ENCODE measurements around the gene BCDIN3D. TPM values are rescaled to one million over a fixed set of nuclear protein-coding genes. Genes with fewer than 3 reads are reported as not detected.
"Not testable (repeated sequence)": the region's sequence is repeated elsewhere in the genome, so short reads cannot be mapped to it uniquely, and the experiment has no call there.

BCDIN3D gene
- total and polyA plus RNA-seq, 5 donors, result 2.2 to 3.6 (median 3.1) TPM

DNA sequence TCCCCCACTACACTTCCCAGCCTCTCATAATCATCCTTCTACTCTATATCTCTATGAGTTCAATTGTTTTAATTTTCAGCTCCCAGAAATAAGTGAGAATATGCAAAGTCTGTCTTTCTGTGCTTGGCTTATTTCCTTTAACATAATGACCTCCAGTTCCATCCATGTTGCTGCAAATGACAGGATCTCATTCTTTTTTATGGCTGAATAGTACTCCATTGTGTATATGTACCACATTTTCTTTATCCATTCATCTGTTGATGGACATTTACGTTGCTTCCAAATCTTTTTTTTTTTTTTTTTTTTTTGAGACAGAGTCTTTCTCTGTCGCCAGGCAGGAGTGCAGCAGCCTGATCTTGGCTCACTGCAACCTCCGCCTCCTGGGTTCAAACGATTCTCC is 13.0 kb upstream of the BCDIN3D start:
- H3K27ac ChIP-seq (ENCODE audit: low read length); intact Hi-C loops (cut with DNase I); H3K4me1 ChIP-seq (ENCODE audit: control insufficient read depth, insufficient read depth, low read length); H3K27me3 ChIP-seq (ENCODE audit: control insufficient read depth, insufficient read depth); ATAC-seq; H3K9me3 ChIP-seq (ENCODE audit: control insufficient read depth, low read length); H3K4me3 ChIP-seq (ENCODE audit: low read length); DNase-seq: not testable (repeated sequence)
- WGBS, result 94% methylated on average over 4 of the region's 4 CpGs

DNA sequence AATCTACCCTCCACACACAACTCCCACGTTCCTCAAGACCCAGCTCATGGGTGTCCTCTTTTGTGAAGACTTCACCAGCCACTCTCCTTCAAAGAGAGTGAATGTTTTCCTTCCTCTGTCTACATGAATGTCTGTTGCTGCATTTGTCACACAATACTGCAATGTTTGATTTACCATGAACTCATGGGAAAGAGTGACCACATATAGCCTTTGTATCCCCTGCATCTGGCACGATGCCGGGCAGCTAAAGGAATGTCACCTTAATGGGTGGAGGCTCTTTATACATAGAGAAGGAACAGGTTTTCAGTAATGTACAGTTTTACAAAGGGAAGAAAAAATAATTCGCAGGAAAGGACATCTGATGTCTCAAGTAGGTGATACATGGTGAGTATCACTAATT is 12.1 kb upstream of the BCDIN3D start:
- H3K4me1 ChIP-seq (ENCODE audit: control insufficient read depth, insufficient read depth, low read length), result no peaks in the 10 kb centered on the region
- H3K27me3 ChIP-seq (ENCODE audit: control insufficient read depth, insufficient read depth), result no peaks in the 10 kb centered on the region
- no peak for DNase-seq
- H3K9me3 ChIP-seq (ENCODE audit: control insufficient read depth, low read length), result no peaks in the 10 kb centered on the region
- H3K27ac ChIP-seq (ENCODE audit: low read length), result no peak overlapping the region
- no peak for ATAC-seq
- no peak overlapping the region for H3K4me3 ChIP-seq (ENCODE audit: low read length)
- intact Hi-C loops (cut with DNase I), result no loop called here
- 93% methylated on average over 4 of the region's 4 CpGs for WGBS

GRCh38 chr12:49853671-49854070 is 10.8 kb upstream of the BCDIN3D start:
- WGBS, result 74% methylated on average over 2 of the region's 2 CpGs
- Histone ChIP-seq H3K27me3 (ENCODE audit: control insufficient read depth, insufficient read depth) (no peaks in the 10 kb centered on the region), H3K9me3 (ENCODE audit: control insufficient read depth, low read length) (no peaks in the 10 kb centered on the region), H3K4me3 (ENCODE audit: low read length) (no peak overlapping the region), H3K27ac (ENCODE audit: low read length) (no peak overlapping the region), H3K4me1 (ENCODE audit: control insufficient read depth, insufficient read depth, low read length) (no peaks in the 10 kb centered on the region)
- ATAC-seq (no peak), DNase-seq (no peak)
- intact Hi-C loops (cut with DNase I), result no loop called here

GRCh38 chr12:49847161-49847560 is 4.3 kb upstream of the BCDIN3D start:
- no peak for ATAC-seq

GRCh38 chr12:49846032-49846431 is 3.1 kb upstream of the BCDIN3D start:
- no peak for ATAC-seq
- DNase-seq, result no peak
- Histone ChIP-seq H3K4me1 (ENCODE audit: control insufficient read depth, insufficient read depth, low read length) (peaks cover 2% of the 10 kb centered on the region), H3K4me3 (ENCODE audit: low read length) (no peak overlapping the region), H3K9me3 (ENCODE audit: control insufficient read depth, low read length) (no peaks in the 10 kb centered on the region), H3K27ac (ENCODE audit: low read length) (no peak overlapping the region), H3K27me3 (ENCODE audit: control insufficient read depth, insufficient read depth) (no peaks in the 10 kb centered on the region)
- WGBS, result 85% methylated on average over 2 of the region's 2 CpGs
- intact Hi-C loops (cut with DNase I), result loop anchor here in 1 of 4 donors (10.0 kb wide), 1 partner anchor 191 kb away; no protein-coding TSS in a partner anchor

More at GRCh38 chr12:49847161-49847560, 4.3 kb upstream of the BCDIN3D start:
- no peak for DNase-seq
- Histone ChIP-seq H3K27me3 (ENCODE audit: control insufficient read depth, insufficient read depth) (no peaks in the 10 kb centered on the region), H3K4me1 (ENCODE audit: control insufficient read depth, insufficient read depth, low read length) (peaks cover 2% of the 10 kb centered on the region), H3K4me3 (ENCODE audit: low read length) (no peak overlapping the region), H3K27ac (ENCODE audit: low read length) (no peak overlapping the region), H3K9me3 (ENCODE audit: control insufficient read depth, low read length) (no peaks in the 10 kb centered on the region)
- 49% methylated on average over 2 of the region's 2 CpGs for WGBS
- intact Hi-C loops (cut with DNase I), result loop anchor here in 1 of 4 donors (10.0 kb wide), 1 partner anchor 192 kb away; no protein-coding TSS in a partner anchor

DNA sequence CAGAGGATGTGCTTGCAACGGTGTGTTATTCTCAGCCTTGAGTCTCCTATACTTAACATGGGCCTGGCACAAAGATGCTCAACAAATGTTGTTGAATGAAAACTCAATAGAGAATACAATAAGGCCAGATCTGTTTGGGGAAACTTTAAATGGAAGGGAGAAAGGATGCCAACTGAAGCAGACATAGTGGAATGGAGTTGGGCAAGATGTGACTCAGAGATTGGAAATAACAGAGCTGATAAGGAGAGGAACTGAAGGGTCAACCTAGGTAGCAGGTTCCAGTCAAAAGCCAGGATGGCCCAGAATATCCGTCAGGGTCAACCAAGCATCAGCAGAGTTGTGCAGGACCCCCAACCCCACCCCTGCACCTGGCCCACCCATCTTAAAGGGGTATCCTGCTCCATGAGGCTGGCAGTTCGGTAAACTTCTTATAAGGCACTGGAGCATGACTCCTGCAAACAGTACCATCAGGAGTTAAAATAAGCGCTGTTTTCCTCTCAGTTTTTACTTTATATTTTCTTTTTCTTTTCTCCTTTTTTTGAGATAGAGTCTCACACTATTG is 1.1 kb upstream of the BCDIN3D start:
- no peak for DNase-seq
- Histone ChIP-seq H3K9me3 (ENCODE audit: control insufficient read depth, low read length) (no peaks in the 10 kb centered on the region), H3K27ac (ENCODE audit: low read length) (no peak overlapping the region), H3K27me3 (ENCODE audit: control insufficient read depth, insufficient read depth) (no peaks in the 10 kb centered on the region), H3K4me1 (ENCODE audit: control insufficient read depth, insufficient read depth, low read length) (peaks cover 2% of the 10 kb centered on the region), H3K4me3 (ENCODE audit: low read length) (no peak overlapping the region)
- intact Hi-C loops (cut with DNase I), result loop anchor here in 2 of 4 donors (5.0 to 10.0 kb wide), 2 partner anchors 67 to 189 kb away; no protein-coding TSS in a partner anchor
- no peak for ATAC-seq
- 91% methylated on average over 4 of the region's 4 CpGs for WGBS

DNA sequence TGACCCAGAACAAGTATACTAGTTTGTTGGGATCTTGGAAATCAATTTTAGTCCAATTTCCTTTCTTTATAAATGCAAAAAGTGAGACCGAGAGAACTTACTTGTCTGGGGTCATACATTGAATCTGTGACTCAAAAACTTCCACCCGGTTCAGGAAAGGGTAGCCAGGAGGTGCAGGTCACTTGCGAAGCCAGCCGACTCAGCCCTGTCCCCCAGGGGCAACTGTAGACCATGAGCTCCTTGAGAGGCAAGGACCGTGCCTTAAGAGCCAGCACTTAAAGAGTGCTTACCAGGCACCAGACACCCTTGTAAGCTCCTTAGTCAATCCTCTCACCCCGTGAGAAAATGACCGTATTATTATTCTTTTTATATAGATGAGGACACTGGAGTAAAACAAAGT is 505 bp upstream of the BCDIN3D start:
- intact Hi-C loops (cut with DNase I), result loop anchor here in 2 of 4 donors (5.0 to 10.0 kb wide), 2 partner anchors 66 to 189 kb away; no protein-coding TSS in a partner anchor
- WGBS, result 88% methylated on average over 7 of the region's 7 CpGs
- Histone ChIP-seq H3K27ac (ENCODE audit: low read length) (peak overlapping the region; percentile 75), H3K27me3 (ENCODE audit: control insufficient read depth, insufficient read depth) (no peaks in the 10 kb centered on the region), H3K9me3 (ENCODE audit: control insufficient read depth, low read length) (no peaks in the 10 kb centered on the region), H3K4me3 (ENCODE audit: low read length) (peak overlapping the region; percentile 69), H3K4me1 (ENCODE audit: control insufficient read depth, insufficient read depth, low read length) (peaks cover 2% of the 10 kb centered on the region)
- DNase-seq (no peak), ATAC-seq (no peak)

DNA sequence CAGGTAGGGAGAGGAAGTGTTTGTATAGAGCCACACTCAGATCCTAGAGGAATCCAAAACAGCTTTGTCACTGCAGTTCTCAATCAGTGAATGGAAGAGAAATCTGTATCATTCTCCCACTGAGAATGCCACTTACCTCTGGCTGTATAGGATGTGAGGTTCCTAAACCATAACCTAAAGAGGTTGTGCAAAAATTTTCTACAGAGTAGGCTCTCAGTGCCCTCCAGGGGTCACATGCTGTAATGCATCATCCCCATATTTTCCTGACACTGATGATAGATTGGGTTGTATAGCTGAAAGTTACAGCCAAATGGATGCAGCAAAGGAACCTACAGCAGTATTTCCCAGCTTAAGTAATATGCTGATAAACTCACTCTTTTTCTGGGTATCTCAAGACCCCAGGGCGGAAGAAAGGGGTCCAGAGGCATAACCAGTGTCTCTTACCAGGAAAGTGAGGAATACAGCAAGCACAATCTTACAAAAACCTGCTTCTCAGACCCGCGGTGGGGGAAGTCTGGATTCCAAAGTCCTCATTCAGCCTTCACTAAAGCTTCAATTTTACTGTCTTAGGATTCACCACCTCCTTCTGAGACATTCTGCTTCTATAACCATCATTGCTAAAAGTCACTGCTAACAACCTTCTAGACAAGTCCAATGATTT is 3.8 kb downstream of the BCDIN3D start:
- H3K4me1 ChIP-seq (ENCODE audit: control insufficient read depth, insufficient read depth, low read length), result peaks cover 2% of the 10 kb centered on the region
- H3K4me3 ChIP-seq (ENCODE audit: low read length), result no peak overlapping the region
- H3K9me3 ChIP-seq (ENCODE audit: control insufficient read depth, low read length), result no peaks in the 10 kb centered on the region
- intact Hi-C loops (cut with DNase I), result loop anchor here in 2 of 4 donors (2.0 to 5.0 kb wide), 2 partner anchors 62 kb away; no protein-coding TSS in a partner anchor
- DNase-seq (no peak), ATAC-seq (no peak)
- no peak overlapping the region for H3K27ac ChIP-seq (ENCODE audit: low read length)
- no peaks in the 10 kb centered on the region for H3K27me3 ChIP-seq (ENCODE audit: control insufficient read depth, insufficient read depth)
- WGBS, result 59% methylated on average over 3 of the region's 3 CpGs

GRCh38 chr12:49832836-49833421 is 10.0 kb downstream of the BCDIN3D start:
- DNase-seq (no peak), ATAC-seq (no peak)
- no peak overlapping the region for H3K4me3 ChIP-seq (ENCODE audit: low read length)
- intact Hi-C loops (cut with DNase I), result loop anchor here in 1 of 4 donors (5.0 kb wide), 1 partner anchor 56 kb away; no protein-coding TSS in a partner anchor
- no peaks in the 10 kb centered on the region for H3K27me3 ChIP-seq (ENCODE audit: control insufficient read depth, insufficient read depth)
- no peaks in the 10 kb centered on the region for H3K9me3 ChIP-seq (ENCODE audit: control insufficient read depth, low read length)
- no peaks in the 10 kb centered on the region for H3K4me1 ChIP-seq (ENCODE audit: control insufficient read depth, insufficient read depth, low read length)
- no peak overlapping the region for H3K27ac ChIP-seq (ENCODE audit: low read length)
- 70% methylated on average over 5 of the region's 5 CpGs for WGBS

DNA sequence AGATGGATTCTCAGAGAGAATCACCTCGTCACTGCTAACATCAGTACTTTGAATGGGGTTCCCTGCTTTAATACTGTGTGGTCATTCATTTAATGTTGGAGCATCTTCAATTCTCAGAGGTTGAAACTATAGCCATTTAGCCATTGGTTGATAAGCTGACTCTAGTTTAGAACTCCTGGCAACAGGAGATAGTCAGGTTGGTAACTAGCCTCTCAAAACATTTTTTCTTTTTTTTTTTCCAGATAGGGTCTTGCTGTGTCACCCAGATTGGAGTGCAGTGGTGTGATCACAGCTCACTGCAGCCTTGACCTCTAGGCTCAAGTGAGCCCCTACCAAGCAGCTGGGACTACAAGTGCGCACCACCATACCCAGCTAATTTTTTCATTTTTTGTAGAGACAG is 11.2 kb downstream of the BCDIN3D start:
- peaks cover 3% of the 10 kb centered on the region for H3K4me1 ChIP-seq (ENCODE audit: control insufficient read depth, insufficient read depth, low read length)
- ATAC-seq (no peak), DNase-seq (no peak)
- no peak overlapping the region for H3K4me3 ChIP-seq (ENCODE audit: low read length)
- 91% methylated on average over 2 of the region's 2 CpGs for WGBS
- no peaks in the 10 kb centered on the region for H3K9me3 ChIP-seq (ENCODE audit: control insufficient read depth, low read length)
- no peaks in the 10 kb centered on the region for H3K27me3 ChIP-seq (ENCODE audit: control insufficient read depth, insufficient read depth)
- intact Hi-C loops (cut with DNase I), result loop anchor here in 1 of 4 donors (5.0 kb wide), 1 partner anchor 54 kb away; no protein-coding TSS in a partner anchor
- H3K27ac ChIP-seq (ENCODE audit: low read length), result no peak overlapping the region
